Stomach (tissue), 9 donors: ENCODE measurements around the gene ZNF692. TPM values are rescaled to one million over a fixed set of nuclear protein-coding genes. Genes with fewer than 3 reads are reported as not detected.
A peak's percentile ranks its signal among the peaks of the same experiment; 100 is the strongest.

Source experiments
- DNase-seq, 2 donors: peaks; one replicate each; pipeline versions ENCODE4 v3.0.0 to v3.0.0-alpha.2; 2013 to 2019
- H3K27ac ChIP-seq, 5 donors: fragments of 200-600 bp in 4 of 5; sonication (generic) in 4 of 5; one replicate each; pipeline ENCODE4 v1.5.1; 2013 to 2019; ENCODE audit warnings: mild to moderate bottlenecking in 1 of 5, moderate library complexity in 1 of 5
- H3K27me3 ChIP-seq, 3 donors: fragments of 200-600 bp; sonication (generic); one replicate each; pipeline ENCODE4 v1.5.1; 2017 to 2019; ENCODE audit warnings: mixed run types in 1 of 3
- H3K36me3 ChIP-seq, 4 donors: fragments of 200-600 bp; sonication (generic); 1 replicate in 3 of 4; 2 replicates in 1 of 4; pipeline ENCODE4 v1.5.1; 2016 to 2019
- H3K4me1 ChIP-seq, 4 donors: fragments of 200-600 bp; sonication (generic); one replicate each; pipeline ENCODE4 v1.5.1; 2016 to 2019
- H3K4me3 ChIP-seq, 4 donors: fragments of 200-600 bp; sonication (generic) in 3 of 4; one replicate each; pipeline ENCODE4 v1.5.1; 2016 to 2019; ENCODE audit warnings: mild to moderate bottlenecking in 1 of 4
- H3K9me3 ChIP-seq, 4 donors: fragments of 200-600 bp; sonication (generic); one replicate each; pipeline ENCODE4 v1.5.1; 2016 to 2019
- CTCF ChIP-seq, 7 experiments: fragments of 450-650 bp in 4 of 7; fragments of 200-600 bp in 3 of 7; sonication (generic) in 3 of 7; IDR thresholded peaks; one replicate each; pipeline ENCODE4 v1.5.1; 2016 to 2019; ENCODE audit warnings: antibody characterized with exemption in 7 of 7, control low read depth in 2 of 7, mild to moderate bottlenecking in 1 of 7
- EP300 ChIP-seq: sonication (generic); formaldehyde crosslinking; IDR thresholded peaks from one replicate; pipeline ENCODE4 v1.6.1; 2017; ENCODE audit warnings: antibody characterized with exemption
- POLR2A ChIP-seq, 4 donors: fragments of 450-650 bp; IDR thresholded peaks; one replicate each; pipeline ENCODE4 v1.6.1; 2016; ENCODE audit warnings: antibody characterized with exemption in 4 of 4, control low read depth in 2 of 4, mild to moderate bottlenecking in 1 of 4, moderate library complexity in 1 of 4
- POLR2AphosphoS5 ChIP-seq, 3 donors: sonication (generic); formaldehyde crosslinking; IDR thresholded peaks; one replicate each; pipeline ENCODE4 v1.6.1; 2016; ENCODE audit warnings: antibody characterized with exemption in 3 of 3
- WGBS, 5 donors: extraction: QIAGEN DNeasy Blood & Tissue Kit in 3 of 5; methylation state at CpG; one replicate each; pipeline versions ENCODE4 v1.1.5 to v1.1.7; 2013 to 2018; 5-methylcytosine and 5-hydroxymethylcytosine counted together
- intact Hi-C: fragments of 100-400 bp; cut with DNase I; formaldehyde crosslinking; loops from one replicate; pipeline ENCODE4 v1.15.1; 2023; ENCODE audit warnings: low total_unique reads
- polyA plus RNA-seq, 3 donors: library from polyadenylated mRNA; stranded (reverse); fragments of 200-250 nt; gene quantifications; one replicate each; pipeline ENCODE4 v1.2.3, GENCODE V29; 2013
- total RNA-seq, 5 donors: library from RNA; depleted of rRNA; stranded (reverse); fragments of >200 nt; gene quantifications; one replicate each; pipeline versions ENCODE4 v1.1.0 to v1.2.3, GENCODE V29; 2014 to 2016
- donor health status: healthy with polysubstance abuse.
- donor health status: Bipolar disorder and iron deficiency.
- donor health status: healthy.

ZNF692 gene
- total and polyA plus RNA-seq, 8 donors: 8.4 to 120 (median 76.4) TPM

GRCh38 chr1:248881261-248881660 lies 22.4 kb upstream of the ZNF692 start:
- Histone ChIP-seq H3K36me3 (no peaks in the 10 kb centered on the region), H3K27me3 (no peaks in the 10 kb centered on the region), H3K4me3 (no peak overlapping the region), H3K27ac (no peak overlapping the region), H3K9me3 (no peaks in the 10 kb centered on the region), H3K4me1 (no peaks in the 10 kb centered on the region)
- intact Hi-C loops: no loop called here
- 68 to 91% (median 84%) methylated on average over 1 of the region's 1 CpG for WGBS, 5 donors
- TF ChIP-seq POLR2A (IDR thresholded peaks at IDR 0.05): no peak
- TF ChIP-seq CTCF (IDR thresholded peaks at IDR 0.05): no peak
- TF ChIP-seq EP300: no peak
- no peak for TF ChIP-seq POLR2AphosphoS5 (IDR thresholded peaks at IDR 0.05)
- no peak for DNase-seq

DNA sequence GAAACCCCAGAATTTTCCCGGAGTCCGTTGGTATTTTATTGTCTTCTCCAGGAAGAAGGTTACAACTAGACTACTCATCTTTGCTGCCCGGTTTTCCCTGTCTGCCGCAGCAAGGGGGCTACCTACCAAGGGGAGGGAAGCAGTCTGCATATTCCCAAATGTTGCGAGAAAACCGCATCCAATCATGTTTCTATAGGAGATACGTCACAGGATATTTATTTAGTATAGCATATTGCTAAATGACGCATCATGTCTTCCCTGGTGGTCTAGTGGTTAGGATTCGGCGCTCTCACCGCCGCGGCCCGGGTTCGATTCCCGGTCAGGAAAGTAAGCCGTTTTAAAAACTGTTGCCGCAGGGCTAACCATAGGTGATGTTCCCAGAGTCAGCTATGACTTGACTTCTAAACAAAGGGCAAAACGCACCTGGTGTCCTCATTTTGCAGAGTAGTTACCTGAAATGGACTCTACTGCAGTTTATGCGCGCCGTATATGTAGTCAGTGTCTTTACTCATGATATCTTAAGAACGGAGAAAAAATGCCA lies 15.2 kb upstream of the ZNF692 start:
- 4 to 6% (median 5%) methylated on average over 23 of the region's 23 CpGs for WGBS, 5 donors
- intact Hi-C loops: no loop called here
- peaks cover 0 to 16% (median 5%) of the 10 kb centered on the region in 4 donors for H3K4me1 ChIP-seq

DNA sequence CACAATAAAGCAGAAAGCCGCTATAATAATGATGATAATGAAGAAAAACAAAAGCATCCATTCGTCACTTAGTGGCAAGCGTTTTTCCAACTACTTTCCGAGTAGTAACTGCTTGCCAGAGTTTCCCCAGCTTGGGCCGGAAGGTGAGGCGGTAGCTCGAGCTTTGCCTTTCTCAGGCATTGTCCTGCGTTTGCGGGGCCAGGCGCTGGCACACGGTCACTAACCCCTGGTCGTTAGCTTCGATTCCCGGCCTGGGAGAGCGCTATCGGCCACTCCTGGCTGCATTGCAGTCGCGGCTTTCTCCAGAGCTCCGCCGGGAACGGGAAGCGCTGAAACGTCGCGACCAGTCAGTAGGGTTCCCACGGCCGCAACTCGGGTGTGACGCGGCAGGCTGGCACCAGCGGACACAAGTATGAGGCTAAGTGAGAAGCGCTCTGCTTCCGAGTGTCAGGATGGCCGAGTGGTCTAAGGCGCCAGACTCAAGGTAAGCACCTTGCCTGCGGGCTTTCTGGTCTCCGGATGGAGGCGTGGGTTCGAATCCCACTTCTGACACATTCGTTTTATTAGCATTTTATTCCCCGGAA lies 14.6 kb upstream of the ZNF692 start:
- TF ChIP-seq POLR2AphosphoS5 (IDR thresholded peaks at IDR 0.05): peak; percentile 52 to 72 (median 62)
- TF ChIP-seq EP300: no peak
- peak in 1 of 7 experiments; percentile 5 for TF ChIP-seq CTCF (IDR thresholded peaks at IDR 0.05)
- no peak for TF ChIP-seq POLR2A (IDR thresholded peaks at IDR 0.05)
- Histone ChIP-seq H3K36me3 (no peaks in the 10 kb centered on the region), H3K4me3 (peak overlapping the region; percentile 54 to 65 (median 58)), H3K9me3 (no peaks in the 10 kb centered on the region), H3K27me3 (no peaks in the 10 kb centered on the region), H3K27ac (peak overlapping the region; percentile 83 to 97 (median 94)), H3K4me1 (peaks cover 0 to 16% (median 5%) of the 10 kb centered on the region in 4 donors)
- WGBS, 5 donors: 0 to 1% (median 0%) methylated on average over 39 to 41 of the region's 41 CpGs
- intact Hi-C loops: no loop called here
- peak; percentile 94 to 97 for DNase-seq

More for the DNA sequence above, 15.2 kb upstream of the ZNF692 start:
- H3K36me3 ChIP-seq: no peaks in the 10 kb centered on the region
- H3K4me3 ChIP-seq: peak overlapping the region; percentile 54 to 65 (median 58)
- DNase-seq: peak; percentile 76 to 94
- no peaks in the 10 kb centered on the region for H3K27me3 ChIP-seq
- H3K27ac ChIP-seq: peak overlapping the region; percentile 83 to 97 (median 94)
- TF ChIP-seq CTCF (IDR thresholded peaks at IDR 0.05) (no peak), POLR2AphosphoS5 (IDR thresholded peaks at IDR 0.05) (peak in 2 of 3 donors; percentile 46 to 47)
- H3K9me3 ChIP-seq: no peaks in the 10 kb centered on the region

DNA sequence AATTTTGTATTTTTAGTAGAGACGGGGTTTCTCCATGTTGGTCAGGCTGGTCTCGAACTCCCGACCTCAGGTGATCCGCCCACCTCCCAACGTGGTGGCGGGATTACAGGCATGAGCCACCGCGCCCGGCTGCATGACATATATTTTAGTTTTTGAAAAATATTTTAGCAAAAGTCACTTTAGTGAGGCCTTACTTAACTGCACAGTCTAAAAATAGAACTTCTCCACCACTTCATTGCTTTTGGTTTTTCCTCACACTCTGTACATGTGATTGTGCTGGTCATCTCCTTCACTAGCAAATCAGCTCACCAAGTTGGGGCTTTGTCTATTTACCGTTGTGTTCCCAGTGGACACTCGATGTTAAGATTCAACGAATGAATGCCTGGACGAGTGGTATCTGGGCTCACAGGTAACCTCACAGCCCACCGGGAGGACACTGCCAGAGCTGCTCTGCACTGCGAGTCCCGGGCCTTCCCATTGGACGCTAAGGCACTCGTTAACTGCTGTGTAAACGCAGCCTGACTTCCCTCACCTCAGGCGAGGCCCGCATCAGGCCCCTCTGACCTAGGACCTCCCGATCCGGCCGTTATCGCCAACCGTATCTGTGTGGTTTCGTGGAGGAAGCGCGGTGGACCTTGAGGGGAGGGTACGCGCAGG lies 14.0 kb upstream of the ZNF692 start:
- H3K4me1 ChIP-seq: peaks cover 0 to 16% (median 5%) of the 10 kb centered on the region in 4 donors
- peak; percentile 51 to 87 for DNase-seq
- no peak for TF ChIP-seq CTCF (IDR thresholded peaks at IDR 0.05)
- TF ChIP-seq POLR2AphosphoS5 (IDR thresholded peaks at IDR 0.05): peak in 1 of 3 donors; percentile 6
- TF ChIP-seq EP300: no peak
- no peak for TF ChIP-seq POLR2A (IDR thresholded peaks at IDR 0.05)

More for the DNA sequence above, 14.0 kb upstream of the ZNF692 start:
- no peaks in the 10 kb centered on the region for H3K27me3 ChIP-seq
- intact Hi-C loops: no loop called here
- H3K36me3 ChIP-seq: no peaks in the 10 kb centered on the region
- WGBS, 5 donors: 4 to 8% (median 6%) methylated on average over 31 of the region's 31 CpGs
- H3K27ac ChIP-seq: peak overlapping the region; percentile 83 to 97 (median 94)
- H3K9me3 ChIP-seq: no peaks in the 10 kb centered on the region
- H3K4me3 ChIP-seq: peak overlapping the region; percentile 54 to 65 (median 58)
